GM04503 (cell line): ENCODE results near the gene CAPRIN2.

ENCODE experiments used
- DNase-seq: peaks from one replicate; pipeline ENCODE4 v3.0.0-alpha.2; 2012; ENCODE audit warnings: low read depth

The CAPRIN2 gene

GRCh38 chr12:30764251-30764650, 9.5 kb upstream of the CAPRIN2 start:
- no peak for DNase-seq

- no peak for DNase-seq
Measured at GRCh38 chr12:30763053-30763452, 8.3 kb upstream of the CAPRIN2 start.

GRCh38 chr12:30761730-30762129, 7.0 kb upstream of the CAPRIN2 start:
- no peak for DNase-seq

GRCh38 chr12:30757316-30757715, 2.6 kb upstream of the CAPRIN2 start:
- DNase-seq: no peak

GRCh38 chr12:30756074-30756473, 1.3 kb upstream of the CAPRIN2 start:
- no peak for DNase-seq

GRCh38 chr12:30755395-30755762, 628 bp upstream of the CAPRIN2 start:
- no peak for DNase-seq

GRCh38 chr12:30754383-30754749, 385 bp downstream of the CAPRIN2 start:
- DNase-seq: no peak

GRCh38 chr12:30753751-30754382, 884 bp downstream of the CAPRIN2 start:
- DNase-seq: peak; percentile 8

GRCh38 chr12:30753233-30753632, 1.5 kb downstream of the CAPRIN2 start:
- no peak for DNase-seq

- no peak for DNase-seq
Measured at GRCh38 chr12:30752255-30752654, 2.5 kb downstream of the CAPRIN2 start.

- DNase-seq: no peak
Measured at GRCh38 chr12:30748147-30748546, 6.6 kb downstream of the CAPRIN2 start.

GRCh38 chr12:30746190-30746589, 8.6 kb downstream of the CAPRIN2 start:
- no peak for DNase-seq

- no peak for DNase-seq
Measured at GRCh38 chr12:30744321-30744720, 10.4 kb downstream of the CAPRIN2 start.

- DNase-seq: no peak
Measured at GRCh38 chr12:30740274-30740673, 14.5 kb downstream of the CAPRIN2 start.

GRCh38 chr12:30739020-30739419, 15.7 kb downstream of the CAPRIN2 start:
- no peak for DNase-seq

GRCh38 chr12:30732954-30733637, 21.7 kb downstream of the CAPRIN2 start:
- no peak for DNase-seq

GRCh38 chr12:30730011-30730410, 24.7 kb downstream of the CAPRIN2 start:
- no peak for DNase-seq

- DNase-seq: no peak
Measured at GRCh38 chr12:30729547-30729946, 25.2 kb downstream of the CAPRIN2 start.

- DNase-seq: no peak
Measured at GRCh38 chr12:30726647-30727046, 28.1 kb downstream of the CAPRIN2 start.

GRCh38 chr12:30725739-30726138, 29.0 kb downstream of the CAPRIN2 start:
- DNase-seq: peak; percentile 43

- peak; percentile 82 for DNase-seq
Measured at GRCh38 chr12:30719060-30719459, 35.7 kb downstream of the CAPRIN2 start.

GRCh38 chr12:30707613-30708342, 47.0 kb downstream of the CAPRIN2 start:
- no peak for DNase-seq

GRCh38 chr12:30706476-30706875, 48.3 kb downstream of the CAPRIN2 start:
- no peak for DNase-seq
